PC-9 (cell line): ENCODE results near the gene COL1A2. TPM values are rescaled to one million over a fixed set of nuclear protein-coding genes. Genes with fewer than 3 reads are reported as not detected.

ENCODE experiments used
- BruUV-seq: library from RNA; stranded (reverse); fragments of 400-500 nt; replicated peaks from 2 replicates; lab custom pipeline; 2021; lab: Mats Ljungman, UMichigan
- CTCF ChIA-PET: fragments of 300-600 bp; sonication (Branson Sonifier 250); formaldehyde crosslinking; loops from one replicate; lab custom pipeline; 2022; ENCODE audit warnings: antibody characterized with exemption; lab: Charles Lee
- POLR2A ChIA-PET: fragments of 300-600 bp; sonication (Branson Sonifier 250); formaldehyde crosslinking; loops from one replicate; lab custom pipeline; 2022; ENCODE audit warnings: antibody characterized with exemption; ENCODE audit not compliant: unreplicated experiment; lab: Charles Lee
- DNase-seq, 2 experiments: peaks; one replicate each; pipeline versions ENCODE4 v3.0.0 to v3.0.0-alpha.2; 2015 to 2022; ENCODE audit warnings: mixed read lengths in 1 of 2
- H2AFZ ChIP-seq: fragments of 200-600 bp; sonication (generic); 2 replicates; pipeline ENCODE4 v1.8.1; 2017; ENCODE audit warnings: antibody characterized with exemption
- H3F3A ChIP-seq: fragments of 200-600 bp; sonication (generic); 2 replicates; pipeline ENCODE4 v1.8.1; 2017; ENCODE audit warnings: antibody characterized with exemption, mild to moderate bottlenecking, low read depth; ENCODE audit not compliant: insufficient read depth
- H3K27ac ChIP-seq: fragments of 200-600 bp; sonication (generic); 2 replicates; pipeline ENCODE4 v1.6.1; 2016; ENCODE audit warnings: mixed run types
- H3K27me3 ChIP-seq: fragments of 200-600 bp; sonication (generic); 2 replicates; pipeline ENCODE4 v1.6.1; 2016; ENCODE audit warnings: low read depth, mixed run types; ENCODE audit not compliant: insufficient read depth
- H3K36me3 ChIP-seq: fragments of 200-600 bp; sonication (generic); 2 replicates; pipeline ENCODE4 v1.6.1; 2016; ENCODE audit warnings: low read depth, mixed run types
- H3K4me1 ChIP-seq: fragments of 200-600 bp; sonication (generic); replicated peaks from 2 replicates; pipeline ENCODE4 v1.6.1; 2016; ENCODE audit warnings: mixed run types; ENCODE audit not compliant: insufficient read depth
- H3K4me2 ChIP-seq: fragments of 200-600 bp; sonication (generic); 2 replicates; pipeline ENCODE4 v1.6.1; 2017; ENCODE audit warnings: mixed run types
- H3K4me3 ChIP-seq: fragments of 200-600 bp; sonication (generic); 2 replicates; pipeline ENCODE4 v1.6.1; 2016; ENCODE audit warnings: mixed run types
- H3K79me2 ChIP-seq: fragments of 200-600 bp; sonication (generic); 2 replicates; pipeline ENCODE4 v1.6.1; 2017; ENCODE audit warnings: low read depth, mixed run types
- H3K9me2 ChIP-seq: fragments of 200-600 bp; sonication (generic); 2 replicates; pipeline ENCODE4 v1.8.1; 2017; ENCODE audit warnings: mild to moderate bottlenecking; ENCODE audit not compliant: insufficient read depth
- H3K9me3 ChIP-seq: fragments of 200-600 bp; sonication (generic); 2 replicates; pipeline ENCODE4 v1.8.1; 2016; ENCODE audit warnings: low read depth; ENCODE audit not compliant: insufficient read depth
- H4K20me1 ChIP-seq: fragments of 200-600 bp; sonication (generic); 2 replicates; pipeline ENCODE4 v1.8.1; 2017; ENCODE audit not compliant: insufficient read depth
- EZH2 ChIP-seq: fragments of 200-600 bp; sonication (generic); IDR thresholded peaks from 2 replicates; pipeline ENCODE4 v1.8.0; 2017; ENCODE audit warnings: antibody characterized with exemption, low read depth
- intact Hi-C: fragments of 100-400 bp; cut with micrococcal nuclease; formaldehyde crosslinking; loops from one replicate; pipeline ENCODE4 v1.10.0; 2022; ENCODE audit not compliant: unreplicated experiment
- total RNA-seq: library from RNA; stranded (reverse); gene quantifications from 2 replicates; pipeline ENCODE4 v1.2.3, GENCODE V29; 2021
- TF ChIP-seq, protein P1 (sequence below): fragments of 200-600 bp; sonication (generic); conservative IDR thresholded peaks from 2 replicates; pipeline ENCODE4 v1.6.1; 2017; ENCODE audit warnings: mixed run types, antibody characterized with exemption, mild to moderate bottlenecking, moderate library complexity

The COL1A2 gene
- total RNA-seq, 1 experiment from 2014 or later: not detected

- Histone ChIP-seq H3K9me3 (peaks cover 7% of the 10 kb centered on the region; the same call in 1 of the 2 replicates), H3K9me2 (no peaks in the 10 kb centered on the region), H3K4me3 (no peak overlapping the region), H3F3A (no peaks in the 10 kb centered on the region), H3K36me3 (no peaks in the 10 kb centered on the region), H2AFZ (no peak overlapping the region), H3K27ac (no peak overlapping the region), H4K20me1 (no peaks in the 10 kb centered on the region), H3K27me3 (no peaks in the 10 kb centered on the region), H3K4me1 (peaks cover 5% of the 10 kb centered on the region; the same call in 1 of the 2 replicates), H3K79me2 (no peaks in the 10 kb centered on the region), H3K4me2 (no peak overlapping the region)
- CTCF ChIA-PET: no interaction called here
- BruUV-seq: no TSS peak
- DNase-seq: no peak
- TF ChIP-seq, protein P1, sequence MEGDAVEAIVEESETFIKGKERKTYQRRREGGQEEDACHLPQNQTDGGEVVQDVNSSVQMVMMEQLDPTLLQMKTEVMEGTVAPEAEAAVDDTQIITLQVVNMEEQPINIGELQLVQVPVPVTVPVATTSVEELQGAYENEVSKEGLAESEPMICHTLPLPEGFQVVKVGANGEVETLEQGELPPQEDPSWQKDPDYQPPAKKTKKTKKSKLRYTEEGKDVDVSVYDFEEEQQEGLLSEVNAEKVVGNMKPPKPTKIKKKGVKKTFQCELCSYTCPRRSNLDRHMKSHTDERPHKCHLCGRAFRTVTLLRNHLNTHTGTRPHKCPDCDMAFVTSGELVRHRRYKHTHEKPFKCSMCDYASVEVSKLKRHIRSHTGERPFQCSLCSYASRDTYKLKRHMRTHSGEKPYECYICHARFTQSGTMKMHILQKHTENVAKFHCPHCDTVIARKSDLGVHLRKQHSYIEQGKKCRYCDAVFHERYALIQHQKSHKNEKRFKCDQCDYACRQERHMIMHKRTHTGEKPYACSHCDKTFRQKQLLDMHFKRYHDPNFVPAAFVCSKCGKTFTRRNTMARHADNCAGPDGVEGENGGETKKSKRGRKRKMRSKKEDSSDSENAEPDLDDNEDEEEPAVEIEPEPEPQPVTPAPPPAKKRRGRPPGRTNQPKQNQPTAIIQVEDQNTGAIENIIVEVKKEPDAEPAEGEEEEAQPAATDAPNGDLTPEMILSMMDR: no peak
- intact Hi-C loops: no loop called here
- POLR2A ChIA-PET: no interaction called here
Measured at GRCh38 chr7:94466516-94466915, 71.8 kb downstream of the COL1A2 start.

- H2AFZ ChIP-seq: no peak overlapping the region
- H3K4me3 ChIP-seq: no peak overlapping the region
- H3K36me3 ChIP-seq: no peaks in the 10 kb centered on the region
- BruUV-seq: no TSS peak
- no peaks in the 10 kb centered on the region for H4K20me1 ChIP-seq
- no peak overlapping the region for H3K27ac ChIP-seq
- ChIA-PET POLR2A (no interaction called here), CTCF (no interaction called here)
- intact Hi-C loops: no loop called here
- no peaks in the 10 kb centered on the region for H3K27me3 ChIP-seq
- H3K4me1 ChIP-seq: no peaks in the 10 kb centered on the region
- H3K9me2 ChIP-seq: no peaks in the 10 kb centered on the region; the same call in 1 of the 2 replicates
- TF ChIP-seq EZH2: no peak
- TF ChIP-seq, protein P1: no peak
- peaks cover 7% of the 10 kb centered on the region; the same call in 1 of the 2 replicates for H3K9me3 ChIP-seq
- no peaks in the 10 kb centered on the region for H3K79me2 ChIP-seq
- H3K4me2 ChIP-seq: no peak overlapping the region
- no peak for DNase-seq
- no peaks in the 10 kb centered on the region for H3F3A ChIP-seq
Measured at GRCh38 chr7:94471604-94472003, 76.9 kb downstream of the COL1A2 start.

- no peak for DNase-seq
- no peaks in the 10 kb centered on the region for H4K20me1 ChIP-seq
- TF ChIP-seq, protein P1: no peak
- no peak for TF ChIP-seq EZH2
- no peak overlapping the region for H2AFZ ChIP-seq
- no peaks in the 10 kb centered on the region; the same call in 1 of the 2 replicates for H3K9me2 ChIP-seq
- no peaks in the 10 kb centered on the region for H3K4me1 ChIP-seq
- no peaks in the 10 kb centered on the region for H3K27me3 ChIP-seq
- H3K9me3 ChIP-seq: peaks cover 7% of the 10 kb centered on the region; the same call in 1 of the 2 replicates
- CTCF ChIA-PET: no interaction called here
- intact Hi-C loops: no loop called here
- no peak overlapping the region for H3K4me3 ChIP-seq
- no peaks in the 10 kb centered on the region for H3K36me3 ChIP-seq
- H3F3A ChIP-seq: no peaks in the 10 kb centered on the region
- POLR2A ChIA-PET: no interaction called here
- BruUV-seq: no TSS peak
- no peak overlapping the region for H3K4me2 ChIP-seq
- H3K27ac ChIP-seq: no peak overlapping the region
- no peaks in the 10 kb centered on the region for H3K79me2 ChIP-seq
Measured at GRCh38 chr7:94472608-94473007, 77.9 kb downstream of the COL1A2 start.
